D721Med (cell line): ENCODE data around the gene NEB.
"Not testable (repeated sequence)": the region's sequence is repeated elsewhere in the genome, so short reads cannot be mapped to it uniquely, and the experiment has no call there.

Experiments
- DNase-seq: peaks from one replicate; pipeline ENCODE4 v3.0.0; 2011; ENCODE audit warnings: low spot score; ENCODE audit not compliant: insufficient read length
- FAIRE-seq: peaks from 2 replicates; lab custom pipeline; 2011; peaks lifted over from hg19 to GRCh38; lab: Jason Lieb, UNC
- TF ChIP-seq, protein P1 (sequence below): IDR thresholded peaks from 2 replicates; pipeline ENCODE4 v1.5.1; 2012; ENCODE audit warnings: mild to moderate bottlenecking, control low read depth; ENCODE audit not compliant: insufficient read depth; ENCODE audit errors: missing control alignments

NEB gene

DNA sequence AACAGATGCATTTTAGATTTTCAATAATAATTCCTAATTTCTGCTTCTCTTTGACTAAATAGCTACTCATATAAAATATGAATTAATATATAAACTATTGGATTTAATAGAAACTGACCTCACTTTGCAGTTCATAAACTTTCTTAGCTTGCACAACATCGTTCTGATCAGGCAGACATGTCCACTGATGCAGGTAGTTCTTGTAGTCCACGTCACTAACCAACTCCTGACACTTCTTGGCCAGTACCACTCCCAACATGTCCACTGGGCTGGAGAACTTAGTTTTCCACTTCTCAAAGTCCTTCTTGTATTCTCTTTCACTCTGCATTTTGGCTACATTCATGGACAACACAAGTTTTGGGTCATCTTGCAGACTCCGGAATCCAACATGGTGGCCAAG, 83.8 kb downstream of the NEB start:
- FAIRE-seq (no peak), DNase-seq (no peak)
- TF ChIP-seq, protein P1, sequence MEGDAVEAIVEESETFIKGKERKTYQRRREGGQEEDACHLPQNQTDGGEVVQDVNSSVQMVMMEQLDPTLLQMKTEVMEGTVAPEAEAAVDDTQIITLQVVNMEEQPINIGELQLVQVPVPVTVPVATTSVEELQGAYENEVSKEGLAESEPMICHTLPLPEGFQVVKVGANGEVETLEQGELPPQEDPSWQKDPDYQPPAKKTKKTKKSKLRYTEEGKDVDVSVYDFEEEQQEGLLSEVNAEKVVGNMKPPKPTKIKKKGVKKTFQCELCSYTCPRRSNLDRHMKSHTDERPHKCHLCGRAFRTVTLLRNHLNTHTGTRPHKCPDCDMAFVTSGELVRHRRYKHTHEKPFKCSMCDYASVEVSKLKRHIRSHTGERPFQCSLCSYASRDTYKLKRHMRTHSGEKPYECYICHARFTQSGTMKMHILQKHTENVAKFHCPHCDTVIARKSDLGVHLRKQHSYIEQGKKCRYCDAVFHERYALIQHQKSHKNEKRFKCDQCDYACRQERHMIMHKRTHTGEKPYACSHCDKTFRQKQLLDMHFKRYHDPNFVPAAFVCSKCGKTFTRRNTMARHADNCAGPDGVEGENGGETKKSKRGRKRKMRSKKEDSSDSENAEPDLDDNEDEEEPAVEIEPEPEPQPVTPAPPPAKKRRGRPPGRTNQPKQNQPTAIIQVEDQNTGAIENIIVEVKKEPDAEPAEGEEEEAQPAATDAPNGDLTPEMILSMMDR, result no peak

- FAIRE-seq, result no peak
- TF ChIP-seq, protein P1, result no peak
- DNase-seq, result no peak
These were observed 84.3 kb downstream of the NEB start for GRCh38 chr2:151649966-151650365.

GRCh38 chr2:151649400-151649799, 84.9 kb downstream of the NEB start:
- no peak for DNase-seq
- no peak for FAIRE-seq
- TF ChIP-seq, protein P1, result no peak

GRCh38 chr2:151646512-151646911, 87.8 kb downstream of the NEB start:
- FAIRE-seq, DNase-seq: not testable (repeated sequence)

DNA sequence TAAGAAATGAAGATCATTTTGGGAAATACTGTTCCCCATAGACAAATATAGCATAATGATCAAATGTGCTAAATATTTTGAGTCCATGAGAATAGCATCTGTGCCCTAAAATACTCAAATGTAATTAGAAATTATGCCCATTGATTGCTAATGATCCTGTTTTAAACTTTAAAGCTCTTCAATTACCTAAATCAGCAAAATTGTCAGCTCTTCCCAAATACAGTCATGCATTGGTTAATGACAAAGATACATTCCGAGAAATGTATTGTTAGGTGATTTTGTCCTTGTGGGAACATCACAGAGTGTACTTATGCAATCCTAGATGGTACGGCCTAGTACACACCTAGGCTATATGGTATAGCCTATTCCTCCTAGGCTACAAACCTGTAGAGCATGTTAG, 89.7 kb downstream of the NEB start:
- DNase-seq (no peak), FAIRE-seq (no peak)

GRCh38 chr2:151641895-151642294, 92.4 kb downstream of the NEB start:
- not testable (repeated sequence) for FAIRE-seq, DNase-seq

More for the DNA sequence above, 89.7 kb downstream of the NEB start:
- TF ChIP-seq, protein P1, result no peak

- TF ChIP-seq, protein P1, result no peak
- DNase-seq (no peak), FAIRE-seq (no peak)
These were observed 94.2 kb downstream of the NEB start for GRCh38 chr2:151640087-151640486.

GRCh38 chr2:151638990-151639389, 95.3 kb downstream of the NEB start:
- TF ChIP-seq, protein P1, result no peak
- DNase-seq (no peak), FAIRE-seq (no peak)
